Spleen (tissue), 7 donors: ENCODE data around the gene MDFI.

Source experiments
- CTCF ChIP-seq, 11 experiments: fragments of 200-600 bp in 7 of 11; fragments of 450-650 bp in 4 of 11; sonication (generic) in 4 of 11; IDR thresholded peaks in 8 of 11; conservative IDR thresholded peaks in 3 of 11; 1 replicate in 7 of 11; 2 replicates in 4 of 11; pipeline versions ENCODE4 v1.4.0 to v1.8.0; 2016 to 2021; ENCODE audit warnings: antibody characterized with exemption in 11 of 11, inconsistent platforms in 4 of 11, mild to moderate bottlenecking in 1 of 11
- POLR2A ChIP-seq, 3 donors: fragments of 450-650 bp; IDR thresholded peaks; one replicate each; pipeline ENCODE4 v1.5.1; 2017; ENCODE audit warnings: antibody characterized with exemption in 3 of 3, mild to moderate bottlenecking in 1 of 3
- POLR2AphosphoS5 ChIP-seq, 3 donors: sonication (generic); formaldehyde crosslinking; IDR thresholded peaks; one replicate each; pipeline ENCODE4 v1.5.1; 2017; ENCODE audit warnings: antibody characterized with exemption in 3 of 3
- donor health status: DM: no; HTN: no; CAD: no; lungs with moderate emphysema.
- donor health status: DM: no; HTN: no; CAD: no.
- donor health status: DM: no; HTN: no; CAD: no.

DNA sequence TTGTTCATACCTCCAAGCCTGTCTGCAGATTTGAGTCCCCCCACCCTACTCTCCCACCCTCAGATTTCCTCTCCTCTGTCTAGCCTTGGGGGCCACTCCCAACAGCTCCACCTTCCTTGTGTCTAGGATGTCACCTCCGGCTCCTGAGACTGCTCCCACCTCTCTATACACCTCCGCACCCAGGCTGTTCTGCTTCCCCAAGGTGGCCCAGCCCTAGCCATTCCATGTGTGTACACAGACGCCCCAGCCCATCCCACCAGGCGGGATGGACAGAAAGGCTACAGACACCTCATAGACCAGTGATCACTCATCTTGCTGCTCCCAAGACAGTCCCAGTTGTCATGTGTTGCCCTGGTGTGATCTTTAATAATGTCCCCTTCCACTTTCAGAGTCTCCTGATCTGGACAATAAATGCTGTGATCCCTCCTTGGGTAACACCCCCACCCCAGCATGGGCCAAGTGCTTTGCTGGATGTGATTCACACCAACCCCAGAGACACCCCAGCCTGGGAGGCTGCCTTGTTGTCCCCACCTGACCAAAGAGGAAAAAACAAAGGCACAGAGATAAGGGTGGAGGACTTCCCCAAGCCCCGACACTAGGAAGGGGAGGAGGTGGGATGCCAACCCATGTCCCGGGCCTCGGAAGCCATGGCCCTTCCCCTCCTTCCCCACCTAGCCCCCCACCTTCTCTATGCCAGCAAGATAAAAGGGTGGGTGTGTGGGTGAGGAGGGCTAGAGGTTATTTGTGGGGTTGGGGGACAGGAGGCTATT, 36.1 kb downstream of the MDFI start:
- TF ChIP-seq POLR2A (IDR thresholded peaks at IDR 0.05) (no peak), POLR2AphosphoS5 (IDR thresholded peaks at IDR 0.05) (no peak), CTCF (IDR thresholded peaks at IDR 0.05 in 8 of 11, conservative IDR thresholded peaks at IDR 0.05 in 3 of 11) (no peak)
